GM21447 (cell line): Measurements from ENCODE around the gene CYP46A1.
"Not testable (repeated sequence)": the region's sequence is repeated elsewhere in the genome, so short reads cannot be mapped to it uniquely, and the experiment has no call there.

Source experiments
- ATAC-seq: cut with Tn5 transposase; IDR thresholded peaks from one replicate; pipeline ENCODE4 v1.9.1; 2021; ENCODE audit not compliant: unreplicated experiment

The CYP46A1 gene

DNA sequence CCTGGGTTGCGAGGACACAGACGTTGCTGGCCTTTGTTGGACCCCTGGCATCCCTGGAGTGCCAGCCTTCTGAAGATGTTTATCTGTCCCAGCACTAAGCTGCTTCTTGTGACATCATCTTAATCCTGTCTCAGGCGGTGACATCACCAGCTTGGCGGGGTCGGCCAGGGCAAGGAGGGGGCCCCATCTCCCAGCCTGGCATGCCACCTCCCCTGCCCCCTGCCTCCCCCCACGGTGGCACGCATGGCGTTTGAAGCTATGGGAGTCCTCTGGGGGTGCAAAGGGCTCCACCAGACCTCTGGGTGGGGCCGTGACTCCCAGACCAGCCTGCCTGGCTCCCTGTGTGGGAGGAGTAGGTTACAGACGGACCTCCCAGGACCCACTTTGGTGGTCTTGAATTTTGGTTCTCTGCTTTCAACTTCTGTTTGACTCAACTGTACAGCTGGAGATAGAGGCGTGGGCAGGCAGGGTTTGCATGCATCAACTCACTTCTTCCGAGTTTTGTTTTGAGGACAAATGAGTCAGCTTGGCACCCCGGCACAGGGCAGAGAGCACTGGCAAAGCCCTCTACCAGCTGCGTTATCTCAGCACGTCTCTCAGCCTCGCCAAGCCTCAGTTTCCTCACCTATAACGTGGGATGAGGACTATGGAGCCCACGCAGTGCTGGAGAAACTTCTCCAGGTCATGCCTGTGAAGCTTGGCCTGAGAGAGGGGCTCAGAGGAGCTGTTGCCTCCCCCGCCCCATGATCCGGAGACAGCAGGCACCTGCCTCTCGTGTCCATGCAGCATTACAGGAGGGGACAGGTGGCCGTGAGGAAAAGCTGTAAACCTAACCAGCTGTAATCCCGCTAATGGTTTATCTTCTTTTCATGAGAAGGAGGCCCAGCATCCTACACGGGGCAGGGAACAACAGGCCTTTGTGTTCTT, 70.3 kb downstream of the CYP46A1 start:
- no peak for ATAC-seq

DNA sequence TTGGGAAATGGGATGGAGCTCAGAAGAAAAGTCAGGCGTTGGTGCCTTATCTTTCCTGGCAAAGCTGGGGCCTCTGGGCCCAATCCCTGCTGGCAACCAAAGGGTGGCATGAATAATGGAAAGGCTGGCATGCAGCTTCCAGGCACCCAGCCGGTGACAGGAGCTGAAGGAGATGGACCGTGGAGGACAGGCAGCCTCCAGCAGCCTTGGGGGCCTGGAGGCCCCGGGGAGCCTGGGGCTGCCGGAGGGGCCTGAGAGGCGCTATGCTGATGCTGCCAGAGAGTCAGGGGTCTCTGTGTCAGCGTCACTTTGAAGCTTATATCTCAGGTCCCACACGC, 70.9 kb downstream of the CYP46A1 start:
- no peak for ATAC-seq

- ATAC-seq, result no peak
Observed at GRCh38 chr14:99755629-99756603, 71.8 kb downstream of the CYP46A1 start.

DNA sequence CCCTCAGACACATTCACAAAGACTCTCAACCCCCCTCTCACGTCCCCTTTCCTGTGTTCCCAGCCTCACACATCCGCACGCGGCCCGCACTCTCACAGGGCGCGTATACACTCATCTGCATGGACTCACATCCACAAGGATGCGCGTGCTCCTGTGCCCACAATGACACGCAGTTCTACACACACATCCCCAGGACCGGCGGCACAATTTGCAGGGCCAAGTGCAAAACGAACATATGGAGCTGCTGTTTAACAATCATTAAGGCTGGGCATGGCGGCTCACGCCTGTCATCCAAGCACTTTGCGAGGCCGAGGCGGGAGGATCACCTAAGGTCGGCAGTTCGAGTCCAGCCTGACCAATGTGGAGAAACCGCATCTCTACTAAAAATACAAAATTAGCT, 72.7 kb downstream of the CYP46A1 start:
- ATAC-seq, result no peak

GRCh38 chr14:99757331-99758070, 73.4 kb downstream of the CYP46A1 start:
- ATAC-seq, result no peak

DNA sequence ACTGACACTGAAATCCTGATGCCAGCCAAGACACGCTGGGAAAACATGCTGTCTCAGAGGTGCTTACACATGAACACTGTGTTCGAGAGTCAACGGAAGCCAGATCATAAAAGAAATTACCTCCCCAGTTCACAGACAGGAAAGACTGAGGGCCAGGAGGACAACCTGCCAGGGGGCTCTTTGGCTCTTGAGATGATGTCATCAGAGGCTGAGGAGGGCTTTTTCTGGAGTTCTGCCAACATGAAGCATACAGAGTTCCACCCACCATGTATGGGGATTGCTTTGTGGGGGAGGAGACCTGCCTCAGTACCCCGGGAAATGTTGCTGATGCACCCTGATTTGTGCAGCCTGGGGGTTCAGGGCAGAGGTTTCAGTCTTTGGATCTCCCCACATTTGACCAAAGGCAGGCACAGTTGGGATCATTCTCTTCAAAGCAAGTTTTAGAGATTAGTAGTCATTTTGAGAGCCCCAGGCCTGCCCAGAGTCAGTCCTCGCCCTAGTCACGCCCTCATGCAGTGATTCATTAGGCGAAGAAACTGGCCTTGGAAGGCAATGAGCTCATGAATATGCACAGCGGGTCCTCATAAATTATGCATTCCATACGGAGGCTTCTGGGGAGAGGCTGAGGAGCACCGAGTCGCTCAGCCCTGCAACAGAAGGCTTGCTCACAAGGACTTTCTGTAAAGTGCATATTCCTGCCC, 74.2 kb downstream of the CYP46A1 start:
- ATAC-seq, result no peak

DNA sequence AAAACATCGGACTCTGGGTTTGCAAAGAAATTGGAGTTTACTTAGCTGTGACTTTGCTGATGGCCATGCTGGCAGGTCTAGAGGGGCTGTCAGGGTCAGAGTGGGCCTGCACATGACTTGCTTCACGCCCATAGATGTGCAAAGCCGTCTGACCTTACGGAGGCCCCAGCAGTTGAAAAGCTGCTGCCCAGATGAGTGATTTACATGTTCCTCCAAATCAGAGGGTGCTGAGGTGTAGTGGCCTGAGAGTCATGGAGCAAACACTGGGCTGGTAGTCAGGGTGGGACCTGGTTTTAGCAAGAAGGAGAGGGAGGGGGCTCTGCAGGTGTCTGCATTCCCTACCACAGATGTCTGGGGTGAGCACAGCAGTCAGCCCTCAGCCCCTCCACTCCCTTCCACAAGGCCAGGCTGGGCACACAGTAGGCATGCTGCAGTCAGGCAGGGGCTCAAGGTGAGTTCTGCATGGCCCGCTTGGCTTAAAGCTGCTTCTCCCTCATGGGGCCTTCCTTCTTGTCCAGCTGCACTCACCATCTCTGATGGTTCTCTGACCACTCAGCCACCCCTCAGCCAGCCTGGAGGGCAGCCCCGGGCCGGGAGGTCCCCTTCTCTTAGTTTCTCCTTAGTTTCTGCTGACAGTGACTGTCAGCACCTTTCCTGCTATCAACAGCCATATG, 74.9 kb downstream of the CYP46A1 start:
- no peak for ATAC-seq

DNA sequence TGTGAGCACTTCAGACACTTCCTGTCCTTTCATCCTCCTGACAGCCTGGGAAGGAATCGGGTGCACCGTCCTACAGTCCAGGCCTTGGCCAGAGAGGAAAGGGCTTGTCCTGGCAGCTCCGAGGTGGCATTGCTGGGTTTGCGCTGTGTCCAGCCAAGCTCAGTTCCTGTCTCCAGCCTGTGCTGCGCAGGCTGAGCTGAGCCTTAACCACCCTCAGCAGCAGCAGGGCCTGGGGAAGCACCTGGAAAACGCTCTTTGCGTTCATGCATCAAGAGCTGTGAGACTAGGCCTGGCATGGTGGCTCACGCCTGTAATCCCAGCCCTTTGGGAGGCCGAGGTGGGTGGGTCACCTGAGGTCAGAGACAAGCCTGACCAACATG, 75.4 kb downstream of the CYP46A1 start:
- peak; percentile 49 for ATAC-seq

DNA sequence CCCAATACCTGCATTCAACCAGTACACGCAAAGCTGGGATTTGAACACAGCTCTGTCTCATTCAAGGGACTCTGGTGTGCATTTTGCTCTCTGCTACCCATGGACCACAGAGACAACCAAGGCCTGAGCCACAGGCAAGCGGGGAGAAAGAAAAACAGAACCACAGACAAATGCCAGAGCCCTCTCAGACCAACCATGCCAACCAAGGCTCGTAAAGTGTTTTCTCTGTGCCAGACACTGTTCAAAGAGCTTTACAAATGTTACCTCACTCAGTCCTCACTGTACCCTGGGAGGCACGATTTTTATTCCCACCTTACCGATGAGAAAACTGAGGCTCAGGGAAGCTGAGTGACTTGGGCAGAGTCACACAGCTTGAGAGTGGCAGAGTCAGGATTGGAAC, 76.7 kb downstream of the CYP46A1 start:
- ATAC-seq, result no peak

- ATAC-seq, result not testable (repeated sequence)
Observed at GRCh38 chr14:99762911-99763310, 78.8 kb downstream of the CYP46A1 start.

DNA sequence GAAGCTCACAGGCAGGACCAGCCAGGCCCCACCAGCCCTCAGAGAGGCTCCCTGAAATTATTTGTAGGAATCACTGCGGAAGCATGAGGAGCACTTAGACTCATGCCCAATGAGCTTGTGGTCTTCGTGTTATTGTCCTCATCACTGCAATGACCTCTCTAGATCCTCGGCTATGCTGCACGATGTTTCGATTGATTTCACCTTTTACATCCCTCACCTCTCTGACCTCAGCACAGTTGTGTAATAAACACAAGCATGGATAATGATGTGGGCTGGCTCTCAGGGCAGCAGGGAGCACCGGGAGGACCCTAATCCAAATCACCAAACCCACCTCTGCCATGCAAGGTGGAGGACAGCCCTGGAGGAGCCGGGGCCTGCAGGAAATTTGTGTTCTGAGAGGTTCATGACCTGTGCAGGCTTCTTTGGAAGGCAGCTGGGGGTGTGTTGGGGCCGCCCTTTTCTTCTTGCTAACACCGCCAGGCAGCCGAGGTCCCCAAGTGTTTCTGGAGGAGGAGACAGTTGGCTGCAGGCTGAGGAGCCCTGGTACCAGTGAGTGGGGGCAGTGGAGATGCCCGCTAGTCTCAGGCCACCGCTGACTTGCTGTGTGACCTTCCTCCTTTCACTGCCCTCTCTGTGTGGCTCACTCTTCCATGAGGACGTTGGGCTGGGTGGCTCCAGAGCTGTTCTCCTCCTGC, 79.6 kb downstream of the CYP46A1 start:
- ATAC-seq, result no peak

- no peak for ATAC-seq
Observed at GRCh38 chr14:99764222-99764706, 80.2 kb downstream of the CYP46A1 start.

- ATAC-seq, result no peak
Observed at GRCh38 chr14:99768381-99768780, 84.3 kb downstream of the CYP46A1 start.

DNA sequence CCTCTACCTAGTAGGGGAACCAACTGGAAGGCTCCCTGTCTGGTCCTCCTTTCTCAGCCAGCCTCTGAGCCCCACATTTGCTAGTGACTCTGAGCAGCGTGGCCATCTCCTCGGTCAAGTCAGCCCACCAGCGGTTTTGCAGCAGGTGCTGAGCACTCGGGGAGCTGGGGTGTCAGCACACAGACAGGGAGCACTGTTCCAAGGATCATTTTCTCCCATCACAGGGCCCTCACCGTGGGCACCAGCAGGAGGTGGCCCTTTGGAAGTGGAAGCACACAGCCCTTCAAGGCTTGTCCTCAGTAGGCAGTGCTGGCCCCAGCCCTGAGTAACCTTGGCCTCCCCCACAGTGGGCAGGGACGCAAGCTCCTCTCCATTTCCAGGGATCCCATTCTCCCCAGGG, 85.0 kb downstream of the CYP46A1 start:
- ATAC-seq, result no peak

DNA sequence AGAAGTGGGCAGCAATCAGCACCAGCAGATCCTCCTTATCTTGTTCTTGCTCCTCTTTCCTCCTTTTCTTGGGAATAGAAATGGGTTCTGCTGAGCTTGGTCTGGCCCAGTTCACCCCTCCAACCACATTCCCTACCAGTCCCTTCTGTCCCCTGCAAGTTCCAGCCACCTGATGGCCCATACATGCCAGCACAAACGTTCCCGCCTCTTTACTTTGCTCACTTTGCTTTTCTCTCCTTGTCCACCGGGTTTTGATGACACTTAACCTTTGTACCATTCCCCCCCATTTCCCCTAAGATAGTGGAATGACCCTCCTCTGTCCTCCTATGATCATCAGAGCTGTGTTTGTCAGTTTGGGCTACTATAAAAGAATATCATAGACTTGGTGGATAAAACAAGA, 85.7 kb downstream of the CYP46A1 start:
- ATAC-seq, result no peak

- no peak for ATAC-seq
Observed at GRCh38 chr14:99772371-99773283, 88.5 kb downstream of the CYP46A1 start.

GRCh38 chr14:99773521-99774497, 89.7 kb downstream of the CYP46A1 start:
- ATAC-seq, result no peak
